Inferior parietal cortex (tissue), 1 donor: ENCODE results near the gene OR1N2.
"Not testable (repeated sequence)": the region's sequence is repeated elsewhere in the genome, so short reads cannot be mapped to it uniquely, and the experiment has no call there.

Experiments used
- DNase-seq: peaks from one replicate; pipeline ENCODE4 v3.0.0-alpha.2; 2016; ENCODE audit errors: extremely low spot score

Gene OR1N2, protein sequence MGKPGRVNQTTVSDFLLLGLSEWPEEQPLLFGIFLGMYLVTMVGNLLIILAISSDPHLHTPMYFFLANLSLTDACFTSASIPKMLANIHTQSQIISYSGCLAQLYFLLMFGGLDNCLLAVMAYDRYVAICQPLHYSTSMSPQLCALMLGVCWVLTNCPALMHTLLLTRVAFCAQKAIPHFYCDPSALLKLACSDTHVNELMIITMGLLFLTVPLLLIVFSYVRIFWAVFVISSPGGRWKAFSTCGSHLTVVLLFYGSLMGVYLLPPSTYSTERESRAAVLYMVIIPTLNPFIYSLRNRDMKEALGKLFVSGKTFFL

DNA sequence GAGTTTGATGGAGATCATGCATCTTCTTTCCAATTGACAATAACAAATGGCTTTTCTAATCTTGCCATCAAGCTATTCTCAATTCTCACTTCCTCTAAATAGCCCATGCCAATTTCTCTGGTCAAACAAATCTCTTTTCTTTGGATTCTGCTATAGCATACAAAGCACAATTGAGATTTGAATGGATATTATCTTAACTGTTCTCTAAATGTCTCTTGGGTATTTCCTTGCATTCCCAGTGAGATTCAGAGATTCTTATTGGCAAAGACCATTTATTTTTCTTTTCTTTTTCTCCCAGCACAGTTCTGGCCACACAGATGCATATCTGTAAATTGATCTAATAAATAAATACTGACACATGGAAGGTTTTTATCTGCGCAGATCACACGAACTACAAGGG lies at the start of gene OR1N2:
OR1N2 (plus strand) TSS at position 301 of the 400 bp plus-strand sequence. CDS start 100 bp downstream, outside the sequence.
- DNase-seq, result no peak

DNA sequence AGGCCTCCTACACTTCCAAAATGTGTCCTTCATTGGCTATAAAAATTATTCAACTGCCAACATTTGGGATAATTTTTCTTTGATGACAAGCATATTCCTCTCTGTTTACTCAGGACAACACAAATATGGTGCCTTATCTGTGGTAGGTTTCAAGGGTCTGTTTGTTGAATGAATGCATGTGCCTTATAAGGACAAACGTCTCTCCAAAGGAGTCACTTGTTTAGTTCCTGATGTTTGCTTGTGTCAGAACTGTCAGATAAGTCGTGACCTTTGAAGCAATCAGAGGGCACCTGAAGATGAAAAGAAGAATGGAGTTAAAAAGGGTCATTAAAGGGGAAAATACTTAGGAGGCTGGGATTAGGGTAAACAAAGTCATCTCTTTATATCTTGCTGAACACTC lies 45.9 kb upstream of the OR1N2 start:
- no peak for DNase-seq

DNA sequence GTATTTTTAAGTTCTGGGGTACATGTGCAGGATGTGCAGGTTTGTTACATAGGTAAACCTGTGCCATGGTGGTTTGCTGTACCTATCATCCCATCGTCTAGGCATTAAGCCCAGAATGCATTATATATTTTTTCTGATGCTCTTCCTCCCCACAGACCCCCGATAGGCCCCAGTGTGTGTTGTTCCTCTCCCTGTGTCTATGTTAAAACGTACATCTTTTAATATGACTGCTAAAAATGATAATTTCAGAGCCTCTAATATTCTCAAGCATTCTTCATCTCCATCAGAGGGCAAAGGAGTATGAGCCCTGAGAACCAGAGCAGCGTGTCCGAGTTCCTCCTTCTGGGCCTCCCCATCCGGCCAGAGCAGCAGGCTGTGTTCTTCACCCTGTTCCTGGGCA lies 42.4 kb upstream of the OR1N2 start, which contains the start of gene OR1J2:
OR1J2 (plus strand) TSS at position 301 of the 400 bp plus-strand sequence; CDS start at position 301, 0 bp downstream.
- DNase-seq, result no peak

DNA sequence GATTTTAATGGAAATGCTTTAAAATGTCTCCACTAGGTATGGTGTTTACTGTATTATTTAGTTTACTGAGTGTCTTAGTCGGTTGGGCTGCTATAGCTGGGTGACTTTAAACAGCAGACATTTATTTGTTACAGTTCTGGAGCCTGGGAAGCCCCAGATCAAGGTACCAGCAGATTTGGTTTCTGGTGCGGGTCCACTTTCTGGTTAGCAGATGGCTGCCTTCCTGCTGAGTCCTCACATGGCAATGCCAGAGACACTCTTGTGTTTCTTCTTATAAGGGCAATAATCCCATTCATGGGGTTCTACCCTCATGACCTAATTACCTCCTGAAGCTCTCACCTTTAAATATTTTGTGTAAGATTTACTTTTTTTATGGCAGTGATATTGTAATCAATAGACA lies 34.7 kb upstream of the OR1N2 start:
- no peak for DNase-seq

DNA sequence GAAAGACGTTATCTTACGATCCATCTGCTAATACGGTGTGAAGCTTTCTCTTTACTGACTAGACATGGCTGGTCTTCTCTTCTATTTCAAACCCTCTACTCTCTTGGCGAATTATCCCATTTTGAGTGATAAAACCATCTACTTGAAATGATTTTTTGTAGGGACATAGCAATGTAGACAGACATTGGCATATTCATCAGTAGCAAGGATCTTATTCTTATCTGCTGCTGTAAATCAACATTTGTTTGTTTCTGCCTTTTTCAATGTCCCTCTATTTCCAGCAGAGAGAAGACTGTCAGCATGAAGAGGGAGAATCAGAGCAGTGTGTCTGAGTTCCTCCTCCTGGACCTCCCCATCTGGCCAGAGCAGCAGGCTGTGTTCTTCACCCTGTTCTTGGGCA lies 34.1 kb upstream of the OR1N2 start, which contains the start of gene OR1J4:
OR1J4 (plus strand) TSS at position 301 of the 400 bp plus-strand sequence; CDS start at position 301, 0 bp downstream.
- DNase-seq, result no peak

DNA sequence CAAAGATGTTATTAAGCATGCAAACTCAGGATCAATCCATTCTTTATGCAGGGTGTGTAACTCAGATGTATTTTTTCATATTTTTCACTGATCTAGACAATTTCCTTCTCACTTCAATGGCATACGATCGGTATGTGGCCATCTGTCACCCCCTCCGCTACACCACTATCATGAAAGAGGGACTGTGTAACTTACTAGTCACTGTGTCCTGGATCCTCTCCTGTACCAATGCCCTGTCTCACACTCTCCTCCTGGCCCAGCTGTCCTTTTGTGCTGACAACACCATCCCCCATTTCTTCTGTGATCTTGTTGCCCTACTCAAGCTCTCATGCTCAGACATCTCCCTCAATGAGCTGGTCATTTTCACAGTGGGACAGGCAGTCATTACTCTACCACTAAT lies 33.5 kb upstream of the OR1N2 start:
- no peak for DNase-seq

DNA sequence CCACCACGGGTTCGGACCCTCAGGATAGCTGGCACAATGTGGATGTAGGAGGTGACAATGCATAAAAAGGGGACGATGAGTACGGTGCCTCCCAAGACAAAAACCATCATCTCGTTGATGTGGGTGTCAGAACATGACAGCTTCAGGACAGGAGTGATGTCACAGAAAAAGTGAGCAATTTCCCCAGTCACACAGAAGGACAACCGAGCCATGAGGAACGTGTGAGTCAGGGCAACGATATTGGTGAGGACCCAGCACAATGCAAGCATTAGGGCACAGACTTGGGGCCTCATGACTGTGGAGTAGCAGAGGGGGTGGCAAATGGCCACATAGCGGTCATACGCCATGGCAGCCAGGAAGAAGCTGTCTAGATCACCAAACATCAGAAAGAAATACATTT lies 26.3 kb upstream of the OR1N2 start:
- no peak for DNase-seq

DNA sequence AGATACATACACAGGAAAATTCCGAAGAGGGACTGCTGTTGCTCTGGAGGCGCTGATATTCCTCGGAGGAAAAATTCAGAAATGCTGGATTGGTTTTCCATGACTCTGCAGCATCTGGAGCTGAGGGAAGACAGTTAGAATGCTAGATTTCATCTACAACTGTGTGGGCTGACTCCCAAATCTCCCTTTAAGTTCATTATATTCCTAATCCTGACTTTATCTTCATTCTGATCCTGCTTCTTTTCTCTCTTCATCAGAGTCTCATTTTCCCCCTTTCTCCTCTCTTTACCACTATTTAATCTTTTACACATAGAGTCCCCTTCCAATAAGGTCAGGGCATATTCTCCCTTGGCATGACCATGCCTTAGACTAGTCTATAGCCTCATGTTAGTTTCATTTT lies 25.7 kb upstream of the OR1N2 start, which contains the start of gene OR1N1:
OR1N1 (minus strand) TSS at position 101 of the 400 bp plus-strand sequence; CDS start at position 101, 0 bp downstream.
- no peak for DNase-seq

DNA sequence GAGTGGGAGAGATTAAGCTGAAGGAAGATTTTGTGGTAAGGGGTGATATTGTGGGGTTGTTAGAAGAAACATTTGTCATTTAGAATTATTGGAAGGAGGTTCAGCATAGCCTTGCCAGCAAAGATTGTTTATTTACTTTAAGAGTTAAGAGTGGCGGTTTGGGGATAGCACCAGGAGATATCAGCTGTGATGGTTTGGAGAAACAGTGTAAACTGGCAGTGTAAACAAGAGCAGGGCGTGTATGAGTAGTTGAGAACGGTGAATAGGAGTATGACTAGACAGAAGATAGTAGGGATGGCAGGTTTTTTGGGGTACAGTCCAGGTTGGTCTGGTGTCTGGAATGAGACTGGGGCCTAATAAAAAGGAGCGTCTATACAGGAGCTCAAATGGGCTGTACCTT lies 21.8 kb upstream of the OR1N2 start:
- not testable (repeated sequence) for DNase-seq

DNA sequence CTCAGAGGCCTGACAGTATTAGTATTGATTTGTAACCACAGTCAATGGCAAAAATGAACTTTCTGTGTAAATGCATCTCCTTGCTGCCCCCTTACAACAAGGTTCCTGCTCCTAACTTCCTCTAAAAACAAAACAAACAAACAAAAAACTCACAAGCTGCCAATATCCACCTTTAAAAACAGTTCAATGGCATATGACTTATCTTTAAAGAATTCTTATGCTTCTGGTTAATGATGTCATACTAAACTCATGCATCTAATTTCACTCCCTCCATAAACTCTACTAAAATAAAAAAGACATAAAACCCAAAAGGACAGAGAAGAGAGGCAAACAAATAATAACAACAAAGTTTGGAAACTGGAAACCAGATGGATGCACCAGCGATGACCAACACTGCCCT lies 16.8 kb upstream of the OR1N2 start:
- DNase-seq, result no peak

DNA sequence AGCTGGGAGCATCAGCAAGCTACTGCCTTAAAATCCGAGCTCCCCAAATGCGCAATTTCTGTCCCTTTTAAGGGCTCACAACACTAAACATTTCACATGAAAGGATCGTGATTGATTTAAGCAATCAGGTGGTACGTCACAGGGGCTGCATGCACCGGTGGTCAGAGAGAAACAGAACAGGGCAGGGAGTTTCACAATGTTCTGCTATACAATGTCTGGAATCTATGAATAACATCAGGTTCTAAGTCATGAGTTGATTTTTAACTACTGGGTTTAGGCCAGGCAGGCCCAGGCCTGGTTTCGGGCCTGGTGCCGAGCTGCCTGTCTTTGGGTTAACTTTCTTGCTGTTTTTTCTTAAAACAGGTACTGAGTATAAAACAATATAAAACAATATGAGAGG lies 15.8 kb upstream of the OR1N2 start:
- DNase-seq, result not testable (repeated sequence)

DNA sequence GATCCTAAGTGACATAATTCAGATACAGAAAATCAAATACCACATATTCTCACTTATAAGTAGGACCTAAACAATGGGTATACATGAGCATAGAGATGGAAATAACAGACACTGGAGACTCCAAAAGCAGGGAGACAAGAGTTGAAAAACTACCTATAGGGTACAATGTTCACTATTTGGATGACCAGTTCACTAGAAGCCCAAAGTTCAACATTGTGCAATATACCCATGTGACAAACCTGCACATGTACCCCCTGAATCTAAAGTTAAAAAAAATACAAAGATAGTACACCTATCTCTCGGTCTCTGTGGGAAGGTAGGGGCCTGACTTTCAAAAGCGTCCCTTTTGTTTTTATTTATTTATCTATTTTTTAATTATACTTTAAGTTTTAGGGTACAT lies 14.2 kb upstream of the OR1N2 start:
- no peak for DNase-seq

DNA sequence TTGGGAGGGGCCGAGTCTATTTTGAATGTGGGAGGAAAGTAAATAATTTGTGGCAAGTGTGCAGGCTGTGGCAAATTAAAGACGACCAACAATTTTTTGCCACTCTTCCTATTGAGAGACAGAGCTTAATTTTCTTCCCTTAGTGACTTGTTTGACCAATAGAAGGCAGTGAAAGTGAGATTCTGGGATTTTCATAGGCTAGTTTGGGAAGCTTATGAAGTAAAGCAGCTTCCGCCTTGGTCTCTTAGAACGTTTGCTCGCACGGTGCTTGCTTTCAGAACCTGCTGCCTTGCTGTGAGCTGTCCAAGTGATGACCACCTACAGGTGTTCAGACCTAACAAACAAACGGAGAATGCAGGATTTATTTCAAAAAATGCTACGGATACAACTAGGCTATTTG lies 6.7 kb upstream of the OR1N2 start:
- DNase-seq, result no peak

DNA sequence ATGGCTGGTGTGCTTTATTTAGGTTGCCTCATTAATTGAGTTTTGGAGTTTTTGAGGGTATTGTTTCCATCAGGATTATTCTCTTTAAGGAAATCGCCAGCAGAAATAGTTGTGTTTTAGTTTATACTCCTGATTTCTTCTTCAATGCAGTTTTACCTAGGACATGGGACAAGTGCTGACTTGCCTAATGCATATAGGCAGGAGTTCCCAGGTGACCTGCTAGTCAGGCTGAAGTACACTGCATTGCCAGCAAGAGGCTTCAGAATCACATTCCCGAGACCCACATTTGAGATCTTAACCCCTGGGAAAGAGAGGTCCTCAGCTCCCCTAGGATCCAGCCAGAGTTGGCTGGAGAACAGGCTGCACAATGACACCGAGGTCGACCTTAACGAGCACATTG lies 1.5 kb upstream of the OR1N2 start:
- no peak for DNase-seq

DNA sequence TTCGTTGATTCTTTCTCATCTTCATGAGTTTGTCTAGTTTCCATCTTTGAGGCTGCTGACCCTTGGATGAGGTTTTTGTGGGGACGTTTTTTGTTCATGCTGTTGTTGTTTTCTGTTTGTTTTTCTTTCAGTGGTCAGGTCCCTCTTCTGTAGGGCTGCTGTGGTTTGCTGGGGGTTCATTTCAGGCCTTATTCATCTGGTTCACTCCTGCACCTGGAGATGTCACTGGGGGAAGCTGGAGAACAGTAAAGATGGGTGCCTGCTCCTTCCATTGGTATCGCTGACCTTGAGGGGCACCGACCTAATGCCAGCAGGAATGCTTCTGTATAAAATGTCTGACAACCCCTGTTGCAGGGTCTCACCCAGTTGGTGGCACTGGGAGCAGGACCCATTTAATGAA lies 8.5 kb downstream of the OR1N2 start:
- DNase-seq, result no peak

DNA sequence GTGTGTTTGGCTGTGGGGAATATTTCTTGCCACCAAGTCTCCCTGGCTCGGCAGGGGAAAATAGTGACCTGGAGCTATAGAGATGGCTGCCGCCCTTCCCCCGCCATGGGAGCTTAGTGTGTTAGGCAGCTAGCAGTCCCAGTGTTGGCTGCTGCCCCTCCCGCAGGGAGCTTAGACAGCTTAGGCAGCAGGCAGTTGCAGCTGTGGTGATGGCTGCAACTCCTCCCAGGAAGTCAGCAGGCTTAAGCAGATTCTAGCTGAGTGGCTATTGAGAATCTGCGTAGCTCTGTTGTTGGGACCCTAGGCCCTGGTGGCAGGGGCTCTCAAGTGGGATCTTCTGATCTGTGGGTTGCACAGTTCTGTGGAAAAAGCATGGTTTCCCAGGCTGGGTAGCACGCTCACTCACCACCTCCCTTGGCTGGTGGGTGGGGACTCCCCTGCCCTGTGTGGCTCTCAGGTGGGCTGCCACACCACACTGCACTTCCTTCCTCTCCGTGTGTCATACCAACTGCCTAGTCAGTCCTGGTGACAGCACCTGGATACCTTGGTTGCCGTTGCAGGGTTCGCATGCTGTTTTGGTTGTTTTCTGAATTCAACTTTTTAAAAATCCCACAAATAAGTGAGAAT lies 9.3 kb downstream of the OR1N2 start:
- no peak for DNase-seq

DNA sequence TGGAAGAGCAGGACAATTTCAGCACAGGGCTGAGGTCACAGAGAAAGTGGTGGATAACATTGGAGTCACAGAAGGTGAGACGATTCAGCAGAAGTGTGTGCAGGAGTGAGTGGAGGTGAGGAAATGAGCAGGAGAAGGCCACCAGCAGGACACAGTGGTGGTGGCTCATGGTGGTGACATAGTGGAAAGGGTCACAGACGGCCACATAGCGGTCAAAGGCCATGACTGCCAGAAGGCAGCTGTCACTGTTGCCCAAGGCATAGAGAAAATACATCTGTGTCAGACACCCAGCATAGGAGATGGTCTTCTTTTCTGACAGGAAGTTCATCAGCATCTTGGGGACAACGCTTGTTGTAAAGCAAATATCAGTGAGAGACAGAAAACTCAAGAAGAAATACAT lies 15.0 kb downstream of the OR1N2 start:
- no peak for DNase-seq

DNA sequence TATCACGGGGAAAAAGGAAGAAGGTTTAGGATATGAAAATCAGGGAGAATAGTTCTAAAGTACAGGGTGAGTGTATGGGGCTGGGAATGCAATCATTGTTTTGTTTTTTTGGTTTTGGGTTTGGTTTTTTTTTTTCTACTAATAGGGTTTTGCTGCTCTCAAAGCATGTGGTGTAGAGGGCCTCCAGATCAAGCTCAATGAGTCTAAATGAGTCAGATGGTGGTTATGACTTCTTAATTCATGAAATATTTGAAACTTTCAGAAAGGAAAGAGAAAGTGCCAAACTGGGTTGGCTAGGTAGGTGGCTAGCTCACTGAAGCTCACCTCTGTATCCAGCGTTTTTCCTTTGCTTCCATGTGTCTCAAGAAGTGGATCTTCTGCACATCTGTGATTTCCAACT lies 19.5 kb downstream of the OR1N2 start:
- no peak for DNase-seq

DNA sequence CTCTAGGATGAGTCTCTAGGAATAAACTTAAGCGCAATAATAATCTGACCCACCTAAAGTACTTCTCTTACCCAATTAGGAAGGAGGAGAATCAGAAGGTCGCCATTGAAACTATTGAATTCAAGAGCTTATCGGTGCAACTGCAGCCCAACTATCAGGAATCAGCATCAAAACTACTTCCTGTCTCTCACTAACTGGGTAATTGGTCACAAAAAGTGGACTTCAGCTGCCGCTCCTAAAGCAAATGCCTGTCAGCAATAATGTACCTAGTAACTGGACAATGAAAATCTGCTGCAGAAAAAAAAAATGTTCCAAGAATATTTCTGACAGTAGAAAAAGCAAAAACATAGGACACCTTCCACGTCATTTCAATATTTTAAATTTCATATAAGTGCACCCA lies 27.0 kb downstream of the OR1N2 start:
- DNase-seq, result no peak

DNA sequence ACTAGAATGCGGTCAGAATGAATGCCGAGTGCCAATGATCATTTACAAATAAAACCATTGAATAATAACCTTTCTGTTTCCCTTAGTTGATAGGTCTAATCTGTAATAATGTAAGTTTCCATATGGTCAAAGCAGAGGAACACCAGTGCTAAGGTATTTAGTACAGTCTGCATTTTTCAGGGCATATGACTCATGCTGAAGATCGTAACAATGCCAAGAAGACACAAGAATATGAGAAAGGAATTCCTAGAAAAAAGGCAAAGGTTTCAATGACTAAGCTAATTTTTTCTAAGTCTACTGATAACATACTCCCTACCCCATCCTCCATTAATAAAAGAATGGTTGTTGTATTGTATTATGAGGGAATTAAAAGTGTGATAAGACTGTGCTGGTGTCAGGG lies 27.4 kb downstream of the OR1N2 start:
- DNase-seq, result no peak

DNA sequence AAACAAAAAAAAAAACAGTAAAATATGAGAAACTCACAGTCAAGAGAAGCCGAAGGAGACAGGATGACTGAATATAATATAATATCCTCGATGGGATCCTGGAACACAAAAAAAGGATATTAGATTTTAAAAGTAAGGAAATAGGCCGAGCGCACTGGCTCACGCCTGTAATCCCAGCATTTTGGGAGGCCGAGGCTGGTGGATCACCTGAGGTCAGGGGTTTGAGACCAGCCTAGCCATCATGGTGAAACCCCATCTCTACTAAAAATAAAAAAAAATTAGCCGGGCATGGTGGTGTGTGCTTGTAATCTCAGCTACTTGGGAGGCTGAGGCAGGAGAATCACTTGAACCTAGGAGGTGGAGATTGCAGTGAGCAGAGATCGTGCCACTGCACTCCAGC lies 30.4 kb downstream of the OR1N2 start, which contains the start of gene OR1L8:
OR1L8 (minus strand) TSS at position 101 of the 400 bp plus-strand sequence. CDS start 14,907 bp downstream, outside the sequence.
- not testable (repeated sequence) for DNase-seq
